Natural killer cell treated with Interleukin-12 subunit alpha and Interleukin-12 subunit beta and Interleukin-15 and Interleukin-18, amount 100 ng/mL, for 72 hours (primary cell): ENCODE results near the gene SLC25A30. TPM values are rescaled to one million over a fixed set of nuclear protein-coding genes. Genes with fewer than 3 reads are reported as not detected.
"Not testable (repeated sequence)": the region's sequence is repeated elsewhere in the genome, so short reads cannot be mapped to it uniquely, and the experiment has no call there.

Experiments used
- ATAC-seq, 2 donors: fragments of 150-1000 bp; cut with Tn5 transposase in 1 of 2; sonication (Bioruptor Pico), chemical (Tn5 transposase) in 1 of 2; 2 replicates each; pipeline ENCODE4 v1.10.0; 2021
- DNase-seq: peaks from one replicate; pipeline ENCODE4 v3.0.0; 2022; ENCODE audit warnings: low spot score
- H3K27ac Mint-ChIP-seq, 2 donors: 1 replicate in 1 of 2; 2 replicates in 1 of 2; pipeline ENCODE4 v1.8.0; 2022; ENCODE audit warnings: mixed read lengths in 2 of 2, mild to moderate bottlenecking in 1 of 2, moderate library complexity in 1 of 2
- H3K27me3 Mint-ChIP-seq, 2 donors: 1 replicate in 1 of 2; 2 replicates in 1 of 2; pipeline ENCODE4 v1.8.0; 2022; ENCODE audit warnings: mixed read lengths in 2 of 2
- H3K36me3 Mint-ChIP-seq: one replicate; pipeline ENCODE4 v1.8.0; 2022; ENCODE audit warnings: mixed read lengths
- H3K4me1 Mint-ChIP-seq, 2 donors: 1 replicate in 1 of 2; 2 replicates in 1 of 2; pipeline ENCODE4 v1.8.0; 2022; ENCODE audit warnings: low read depth in 2 of 2, mixed read lengths in 2 of 2, mild to moderate bottlenecking in 1 of 2
- H3K4me3 Mint-ChIP-seq: one replicate; pipeline ENCODE4 v1.8.0; 2022; ENCODE audit warnings: mixed read lengths
- H3K9me3 Mint-ChIP-seq: 2 replicates; pipeline ENCODE4 v1.8.0; 2022; ENCODE audit warnings: mixed read lengths
- total RNA-seq, 2 donors: library from RNA; stranded (reverse); gene quantifications; one replicate each; pipeline ENCODE4 v1.2.3, GENCODE V29; 2022

SLC25A30 gene
- total RNA-seq, 2 donors from 2014 or later, result 28.3 to 38.8 TPM

- Mint-ChIP-seq H3K27me3 (no peaks in the 10 kb centered on the region), H3K27ac (no peak overlapping the region), H3K4me1 (peaks cover 17 to 30% of the 10 kb centered on the region in 2 donors), H3K9me3 (no peaks in the 10 kb centered on the region), H3K4me3 (no peak overlapping the region), H3K36me3 (peaks cover 8% of the 10 kb centered on the region)
- DNase-seq (no peak), ATAC-seq (no peak)
These were observed 25.4 kb downstream of the SLC25A30 start for GRCh38 chr13:45392811-45393210.

- no peak for DNase-seq
- ATAC-seq, result no peak
- H3K4me3 Mint-ChIP-seq, result no peak overlapping the region
These were observed 26.2 kb downstream of the SLC25A30 start for GRCh38 chr13:45391926-45392325.

GRCh38 chr13:45391128-45391527 is 27.0 kb downstream of the SLC25A30 start:
- H3K4me3 Mint-ChIP-seq, H3K36me3 Mint-ChIP-seq, DNase-seq, H3K27me3 Mint-ChIP-seq, H3K27ac Mint-ChIP-seq, H3K9me3 Mint-ChIP-seq: not testable (repeated sequence)
- peaks cover 20 to 28% of the 10 kb centered on the region in 2 donors for H3K4me1 Mint-ChIP-seq
- ATAC-seq, result peak in 1 of 2 donors; percentile 67

More at GRCh38 chr13:45391926-45392325, 26.2 kb downstream of the SLC25A30 start:
- no peaks in the 10 kb centered on the region for H3K9me3 Mint-ChIP-seq
- peaks cover 22 to 32% of the 10 kb centered on the region in 2 donors for H3K4me1 Mint-ChIP-seq
- peaks cover 7% of the 10 kb centered on the region for H3K36me3 Mint-ChIP-seq
- H3K27me3 Mint-ChIP-seq, result no peaks in the 10 kb centered on the region
- H3K27ac Mint-ChIP-seq, result no peak overlapping the region

GRCh38 chr13:45390348-45390747 is 27.8 kb downstream of the SLC25A30 start:
- H3K27me3 Mint-ChIP-seq, H3K36me3 Mint-ChIP-seq, ATAC-seq, H3K4me3 Mint-ChIP-seq, H3K9me3 Mint-ChIP-seq, H3K27ac Mint-ChIP-seq, DNase-seq: not testable (repeated sequence)
- H3K4me1 Mint-ChIP-seq, result peaks cover 13 to 20% of the 10 kb centered on the region in 2 donors

GRCh38 chr13:45388664-45389063 is 29.5 kb downstream of the SLC25A30 start:
- ATAC-seq (no peak), DNase-seq (no peak)
- H3K36me3 Mint-ChIP-seq, result peaks cover 7% of the 10 kb centered on the region
- H3K4me1 Mint-ChIP-seq, result peaks cover 8 to 9% of the 10 kb centered on the region in 2 donors
- H3K4me3 Mint-ChIP-seq, result no peak overlapping the region
- H3K9me3 Mint-ChIP-seq, result no peaks in the 10 kb centered on the region
- H3K27me3 Mint-ChIP-seq, result no peaks in the 10 kb centered on the region
- H3K27ac Mint-ChIP-seq, result no peak overlapping the region

GRCh38 chr13:45386892-45387575 is 31.1 kb downstream of the SLC25A30 start:
- H3K27ac Mint-ChIP-seq, H3K36me3 Mint-ChIP-seq, H3K9me3 Mint-ChIP-seq, H3K27me3 Mint-ChIP-seq, DNase-seq, H3K4me1 Mint-ChIP-seq, H3K4me3 Mint-ChIP-seq: not testable (repeated sequence)
- peak; percentile 57 to 61 for ATAC-seq

- Mint-ChIP-seq H3K4me1 (peaks cover 8 to 9% of the 10 kb centered on the region in 2 donors), H3K27me3 (no peaks in the 10 kb centered on the region), H3K4me3 (no peak overlapping the region), H3K9me3 (no peaks in the 10 kb centered on the region), H3K36me3 (peaks cover 7% of the 10 kb centered on the region), H3K27ac (no peak overlapping the region)
- ATAC-seq (no peak), DNase-seq (no peak)
These were observed 32.1 kb downstream of the SLC25A30 start for GRCh38 chr13:45385907-45386553.

- DNase-seq (no peak), ATAC-seq (no peak)
- Mint-ChIP-seq H3K4me1 (peaks cover 8 to 9% of the 10 kb centered on the region in 2 donors), H3K4me3 (no peak overlapping the region), H3K36me3 (peaks cover 1% of the 10 kb centered on the region), H3K27ac (no peak overlapping the region), H3K27me3 (no peaks in the 10 kb centered on the region), H3K9me3 (no peaks in the 10 kb centered on the region)
These were observed 32.9 kb downstream of the SLC25A30 start for GRCh38 chr13:45385320-45385719.

- Mint-ChIP-seq H3K27me3 (no peaks in the 10 kb centered on the region), H3K27ac (no peak overlapping the region), H3K36me3 (no peaks in the 10 kb centered on the region), H3K4me3 (no peak overlapping the region), H3K4me1 (peaks cover 8 to 9% of the 10 kb centered on the region in 2 donors), H3K9me3 (no peaks in the 10 kb centered on the region)
- DNase-seq (no peak), ATAC-seq (no peak)
These were observed 33.5 kb downstream of the SLC25A30 start for GRCh38 chr13:45384474-45385174.

- not testable (repeated sequence) for H3K4me3 Mint-ChIP-seq, H3K9me3 Mint-ChIP-seq, H3K36me3 Mint-ChIP-seq, ATAC-seq, H3K27me3 Mint-ChIP-seq, H3K4me1 Mint-ChIP-seq, H3K27ac Mint-ChIP-seq, DNase-seq
These were observed 35.4 kb downstream of the SLC25A30 start for GRCh38 chr13:45382739-45383138.

GRCh38 chr13:45381196-45381595 is 37.0 kb downstream of the SLC25A30 start:
- no peak overlapping the region for H3K27ac Mint-ChIP-seq
- no peak for DNase-seq
- H3K4me3 Mint-ChIP-seq, result no peak overlapping the region
- no peaks in the 10 kb centered on the region for H3K9me3 Mint-ChIP-seq
- H3K36me3 Mint-ChIP-seq, result no peaks in the 10 kb centered on the region
- no peaks in the 10 kb centered on the region for H3K27me3 Mint-ChIP-seq
- no peak for ATAC-seq
- no peaks in the 10 kb centered on the region for H3K4me1 Mint-ChIP-seq

- not testable (repeated sequence) for H3K9me3 Mint-ChIP-seq, H3K27me3 Mint-ChIP-seq, H3K4me1 Mint-ChIP-seq, ATAC-seq, H3K36me3 Mint-ChIP-seq, H3K27ac Mint-ChIP-seq, DNase-seq, H3K4me3 Mint-ChIP-seq
These were observed 37.5 kb downstream of the SLC25A30 start for GRCh38 chr13:45380708-45381107.

- not testable (repeated sequence) for H3K27me3 Mint-ChIP-seq, H3K4me1 Mint-ChIP-seq, H3K27ac Mint-ChIP-seq, DNase-seq, H3K4me3 Mint-ChIP-seq, H3K9me3 Mint-ChIP-seq, H3K36me3 Mint-ChIP-seq, ATAC-seq
These were observed 38.7 kb downstream of the SLC25A30 start for GRCh38 chr13:45379516-45379915.

GRCh38 chr13:45378786-45379185 is 39.4 kb downstream of the SLC25A30 start:
- not testable (repeated sequence) for H3K4me3 Mint-ChIP-seq, ATAC-seq, DNase-seq, H3K4me1 Mint-ChIP-seq, H3K27me3 Mint-ChIP-seq, H3K36me3 Mint-ChIP-seq, H3K9me3 Mint-ChIP-seq, H3K27ac Mint-ChIP-seq
